Measurements from ENCODE around the gene TMEM115.
A peak's percentile ranks its signal among the peaks of the same experiment; 100 is the strongest.

TMEM115 gene

GRCh38 chr3:50358911-50359759 lies at the start of gene TMEM115:
TMEM115 (minus strand) TSS chr3:50359521; CDS start chr3:50359063, 458 bp downstream.
- Histone ChIP-seq H3K4me3 (ENCODE audit: low read depth in 1 of 5, low read length in 5 of 5) (peak within 1 kb of the TSS; percentile 58 to 89 (median 81)), H3K4me1 (ENCODE audit: control insufficient read depth in 5 of 5, insufficient read depth in 5 of 5, low read length in 5 of 5) (peaks cover 26 to 44% (median 42%) of the 10 kb centered on the region in 5 donors), H3K27me3 (ENCODE audit: control insufficient read depth in 5 of 5, insufficient read depth in 4 of 5, low read length in 5 of 5) (no peaks in the 10 kb centered on the region), H3K27ac (ENCODE audit: low read depth, low read length) (peak within 1 kb of the TSS; percentile 90), H3K9me3 (ENCODE audit: control insufficient read depth in 5 of 5, low read length in 5 of 5) (no peaks in the 10 kb centered on the region), H3K36me3 (ENCODE audit: control insufficient read depth in 5 of 5, insufficient read depth in 5 of 5, low read length in 5 of 5) (peaks cover 0 to 33% (median 26%) of the 10 kb centered on the region in 5 donors), H3K9ac (ENCODE audit: low read length in 5 of 5) (peak within 1 kb of the TSS; percentile 80 to 100 (median 97))

GRCh38 chr3:50408443-50408944 lies 49.2 kb upstream of the TMEM115 start:
- H3K27me3 ChIP-seq (ENCODE audit: control insufficient read depth in 5 of 5, insufficient read depth in 4 of 5, low read length in 5 of 5), result peaks cover 0 to 3% (median 0%) of the 10 kb centered on the region in 5 donors
- H3K36me3 ChIP-seq (ENCODE audit: control insufficient read depth in 5 of 5, insufficient read depth in 5 of 5, low read length in 5 of 5), result no peaks in the 10 kb centered on the region
- no peak overlapping the region for H3K4me3 ChIP-seq (ENCODE audit: low read depth in 1 of 5, low read length in 5 of 5)
- no peak overlapping the region for H3K27ac ChIP-seq (ENCODE audit: low read depth, low read length)
- no peaks in the 10 kb centered on the region for H3K9me3 ChIP-seq (ENCODE audit: control insufficient read depth in 5 of 5, low read length in 5 of 5)
- no peaks in the 10 kb centered on the region for H3K4me1 ChIP-seq (ENCODE audit: control insufficient read depth in 5 of 5, insufficient read depth in 5 of 5, low read length in 5 of 5)
- no peak overlapping the region for H3K9ac ChIP-seq (ENCODE audit: low read length in 5 of 5)

- Histone ChIP-seq H3K4me1 (ENCODE audit: control insufficient read depth in 5 of 5, insufficient read depth in 5 of 5, low read length in 5 of 5) (peaks cover 0 to 10% (median 7%) of the 10 kb centered on the region in 5 donors), H3K27ac (ENCODE audit: low read depth, low read length) (no peak overlapping the region), H3K27me3 (ENCODE audit: control insufficient read depth in 5 of 5, insufficient read depth in 4 of 5, low read length in 5 of 5) (peaks cover 0 to 3% (median 0%) of the 10 kb centered on the region in 5 donors), H3K36me3 (ENCODE audit: control insufficient read depth in 5 of 5, insufficient read depth in 5 of 5, low read length in 5 of 5) (no peaks in the 10 kb centered on the region), H3K9me3 (ENCODE audit: control insufficient read depth in 5 of 5, low read length in 5 of 5) (no peaks in the 10 kb centered on the region), H3K4me3 (ENCODE audit: low read depth in 1 of 5, low read length in 5 of 5) (no peak overlapping the region), H3K9ac (ENCODE audit: low read length in 5 of 5) (no peak overlapping the region)
Observed at GRCh38 chr3:50406487-50406886, 47.2 kb upstream of the TMEM115 start.

- Histone ChIP-seq H3K9ac (ENCODE audit: low read length in 5 of 5) (no peak overlapping the region), H3K27ac (ENCODE audit: low read depth, low read length) (no peak overlapping the region), H3K9me3 (ENCODE audit: control insufficient read depth in 5 of 5, low read length in 5 of 5) (no peaks in the 10 kb centered on the region), H3K4me1 (ENCODE audit: control insufficient read depth in 5 of 5, insufficient read depth in 5 of 5, low read length in 5 of 5) (peaks cover 0 to 18% (median 14%) of the 10 kb centered on the region in 5 donors), H3K36me3 (ENCODE audit: control insufficient read depth in 5 of 5, insufficient read depth in 5 of 5, low read length in 5 of 5) (no peaks in the 10 kb centered on the region), H3K4me3 (ENCODE audit: low read depth in 1 of 5, low read length in 5 of 5) (no peak overlapping the region), H3K27me3 (ENCODE audit: control insufficient read depth in 5 of 5, insufficient read depth in 4 of 5, low read length in 5 of 5) (peaks cover 0 to 3% (median 0%) of the 10 kb centered on the region in 5 donors)
Observed at GRCh38 chr3:50405249-50405648, 45.9 kb upstream of the TMEM115 start.

- Histone ChIP-seq H3K27ac (ENCODE audit: low read depth, low read length) (no peak overlapping the region), H3K36me3 (ENCODE audit: control insufficient read depth in 5 of 5, insufficient read depth in 5 of 5, low read length in 5 of 5) (no peaks in the 10 kb centered on the region), H3K4me1 (ENCODE audit: control insufficient read depth in 5 of 5, insufficient read depth in 5 of 5, low read length in 5 of 5) (peaks cover 0 to 18% (median 14%) of the 10 kb centered on the region in 5 donors), H3K27me3 (ENCODE audit: control insufficient read depth in 5 of 5, insufficient read depth in 4 of 5, low read length in 5 of 5) (no peaks in the 10 kb centered on the region), H3K9me3 (ENCODE audit: control insufficient read depth in 5 of 5, low read length in 5 of 5) (no peaks in the 10 kb centered on the region), H3K9ac (ENCODE audit: low read length in 5 of 5) (no peak overlapping the region), H3K4me3 (ENCODE audit: low read depth in 1 of 5, low read length in 5 of 5) (no peak overlapping the region)
Observed at GRCh38 chr3:50401978-50402595, 42.8 kb upstream of the TMEM115 start.

GRCh38 chr3:50396502-50396901 lies 37.2 kb upstream of the TMEM115 start:
- Histone ChIP-seq H3K4me1 (ENCODE audit: control insufficient read depth in 5 of 5, insufficient read depth in 5 of 5, low read length in 5 of 5) (peaks cover 0 to 22% (median 7%) of the 10 kb centered on the region in 5 donors), H3K27me3 (ENCODE audit: control insufficient read depth in 5 of 5, insufficient read depth in 4 of 5, low read length in 5 of 5) (no peaks in the 10 kb centered on the region)

GRCh38 chr3:50395070-50395860 lies 35.9 kb upstream of the TMEM115 start:
- H3K4me1 ChIP-seq (ENCODE audit: control insufficient read depth in 5 of 5, insufficient read depth in 5 of 5, low read length in 5 of 5), result peaks cover 0 to 24% (median 12%) of the 10 kb centered on the region in 5 donors
- no peak overlapping the region for H3K4me3 ChIP-seq (ENCODE audit: low read depth in 1 of 5, low read length in 5 of 5)
- no peaks in the 10 kb centered on the region for H3K36me3 ChIP-seq (ENCODE audit: control insufficient read depth in 5 of 5, insufficient read depth in 5 of 5, low read length in 5 of 5)
- H3K27me3 ChIP-seq (ENCODE audit: control insufficient read depth in 5 of 5, insufficient read depth in 4 of 5, low read length in 5 of 5), result no peaks in the 10 kb centered on the region
- H3K9me3 ChIP-seq (ENCODE audit: control insufficient read depth in 5 of 5, low read length in 5 of 5), result no peaks in the 10 kb centered on the region
- no peak overlapping the region for H3K27ac ChIP-seq (ENCODE audit: low read depth, low read length)
- H3K9ac ChIP-seq (ENCODE audit: low read length in 5 of 5), result no peak overlapping the region

More at GRCh38 chr3:50396502-50396901, 37.2 kb upstream of the TMEM115 start:
- H3K9ac ChIP-seq (ENCODE audit: low read length in 5 of 5), result no peak overlapping the region
- no peak overlapping the region for H3K4me3 ChIP-seq (ENCODE audit: low read depth in 1 of 5, low read length in 5 of 5)
- H3K36me3 ChIP-seq (ENCODE audit: control insufficient read depth in 5 of 5, insufficient read depth in 5 of 5, low read length in 5 of 5), result no peaks in the 10 kb centered on the region
- H3K27ac ChIP-seq (ENCODE audit: low read depth, low read length), result no peak overlapping the region
- no peaks in the 10 kb centered on the region for H3K9me3 ChIP-seq (ENCODE audit: control insufficient read depth in 5 of 5, low read length in 5 of 5)

- H3K9me3 ChIP-seq (ENCODE audit: control insufficient read depth in 5 of 5, low read length in 5 of 5), result no peaks in the 10 kb centered on the region
- H3K4me1 ChIP-seq (ENCODE audit: control insufficient read depth in 5 of 5, insufficient read depth in 5 of 5, low read length in 5 of 5), result peaks cover 0 to 24% (median 12%) of the 10 kb centered on the region in 5 donors
- H3K9ac ChIP-seq (ENCODE audit: low read length in 5 of 5), result no peak overlapping the region
- no peaks in the 10 kb centered on the region for H3K27me3 ChIP-seq (ENCODE audit: control insufficient read depth in 5 of 5, insufficient read depth in 4 of 5, low read length in 5 of 5)
- H3K4me3 ChIP-seq (ENCODE audit: low read depth in 1 of 5, low read length in 5 of 5), result no peak overlapping the region
- no peaks in the 10 kb centered on the region for H3K36me3 ChIP-seq (ENCODE audit: control insufficient read depth in 5 of 5, insufficient read depth in 5 of 5, low read length in 5 of 5)
- no peak overlapping the region for H3K27ac ChIP-seq (ENCODE audit: low read depth, low read length)
Observed at GRCh38 chr3:50393061-50393460, 33.7 kb upstream of the TMEM115 start.

GRCh38 chr3:50392101-50392715 lies 32.9 kb upstream of the TMEM115 start:
- H3K9ac ChIP-seq (ENCODE audit: low read length in 5 of 5), result no peak overlapping the region
- H3K27me3 ChIP-seq (ENCODE audit: control insufficient read depth in 5 of 5, insufficient read depth in 4 of 5, low read length in 5 of 5), result no peaks in the 10 kb centered on the region
- H3K4me1 ChIP-seq (ENCODE audit: control insufficient read depth in 5 of 5, insufficient read depth in 5 of 5, low read length in 5 of 5), result peaks cover 0 to 24% (median 12%) of the 10 kb centered on the region in 5 donors
- no peaks in the 10 kb centered on the region for H3K9me3 ChIP-seq (ENCODE audit: control insufficient read depth in 5 of 5, low read length in 5 of 5)
- no peak overlapping the region for H3K4me3 ChIP-seq (ENCODE audit: low read depth in 1 of 5, low read length in 5 of 5)
- no peaks in the 10 kb centered on the region for H3K36me3 ChIP-seq (ENCODE audit: control insufficient read depth in 5 of 5, insufficient read depth in 5 of 5, low read length in 5 of 5)
- no peak overlapping the region for H3K27ac ChIP-seq (ENCODE audit: low read depth, low read length)
